GM10266 (cell line): ENCODE results near the gene SLC4A11.

Experiments used
- DNase-seq: peaks from one replicate; pipeline ENCODE4 v3.0.0; 2012; ENCODE audit errors: extremely low spot score
- TF ChIP-seq, protein P1 (sequence below): IDR thresholded peaks from 2 replicates; pipeline ENCODE4 v1.5.1; 2012; ENCODE audit warnings: mild to moderate bottlenecking, low read depth; ENCODE audit not compliant: control insufficient read depth, insufficient read depth; ENCODE audit errors: missing control alignments

SLC4A11 gene

DNA sequence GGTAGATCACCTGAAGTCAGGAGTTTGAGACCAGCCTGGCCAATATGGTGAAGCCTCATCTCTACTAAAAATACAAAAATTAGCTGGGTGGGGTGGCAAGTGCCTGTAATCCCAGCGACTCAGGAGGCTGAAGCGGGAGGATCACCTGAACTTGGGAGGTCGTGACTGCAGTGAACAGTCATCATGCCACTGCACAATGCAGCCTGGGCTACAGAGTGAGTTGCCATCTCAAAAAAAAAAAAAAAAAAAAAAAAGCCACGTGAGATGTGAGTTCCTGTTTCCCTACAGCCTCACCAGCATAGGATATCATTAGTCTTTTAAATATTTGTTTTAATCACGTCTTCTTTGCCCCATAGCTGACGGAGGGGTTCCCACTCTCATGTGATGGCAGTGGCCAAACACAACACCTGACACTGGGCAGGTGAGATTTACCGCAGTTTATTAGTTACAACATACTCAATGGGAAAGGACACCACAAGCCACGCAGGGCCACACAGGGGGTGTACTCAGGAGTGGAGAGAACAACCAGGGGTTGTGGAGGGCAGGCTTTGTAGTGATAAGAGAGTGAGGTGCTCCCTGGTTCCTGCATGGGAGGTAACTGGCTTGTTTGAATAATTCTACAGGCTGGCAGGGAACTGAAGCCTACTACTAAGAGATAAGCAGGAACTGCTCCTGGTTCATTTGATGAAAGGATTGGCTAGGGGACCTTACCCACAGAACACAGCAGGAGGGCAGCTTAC, 61.1 kb downstream of the SLC4A11 start:
- TF ChIP-seq, protein P1, sequence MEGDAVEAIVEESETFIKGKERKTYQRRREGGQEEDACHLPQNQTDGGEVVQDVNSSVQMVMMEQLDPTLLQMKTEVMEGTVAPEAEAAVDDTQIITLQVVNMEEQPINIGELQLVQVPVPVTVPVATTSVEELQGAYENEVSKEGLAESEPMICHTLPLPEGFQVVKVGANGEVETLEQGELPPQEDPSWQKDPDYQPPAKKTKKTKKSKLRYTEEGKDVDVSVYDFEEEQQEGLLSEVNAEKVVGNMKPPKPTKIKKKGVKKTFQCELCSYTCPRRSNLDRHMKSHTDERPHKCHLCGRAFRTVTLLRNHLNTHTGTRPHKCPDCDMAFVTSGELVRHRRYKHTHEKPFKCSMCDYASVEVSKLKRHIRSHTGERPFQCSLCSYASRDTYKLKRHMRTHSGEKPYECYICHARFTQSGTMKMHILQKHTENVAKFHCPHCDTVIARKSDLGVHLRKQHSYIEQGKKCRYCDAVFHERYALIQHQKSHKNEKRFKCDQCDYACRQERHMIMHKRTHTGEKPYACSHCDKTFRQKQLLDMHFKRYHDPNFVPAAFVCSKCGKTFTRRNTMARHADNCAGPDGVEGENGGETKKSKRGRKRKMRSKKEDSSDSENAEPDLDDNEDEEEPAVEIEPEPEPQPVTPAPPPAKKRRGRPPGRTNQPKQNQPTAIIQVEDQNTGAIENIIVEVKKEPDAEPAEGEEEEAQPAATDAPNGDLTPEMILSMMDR, result no peak
- no peak for DNase-seq
